CD4-positive, alpha-beta T cell treated with Interleukin-2 at 100 ng/mL for 4 hours (primary cell): ENCODE data around the gene RPL37.
"Not testable (repeated sequence)": the region's sequence is repeated elsewhere in the genome, so short reads cannot be mapped to it uniquely, and the experiment has no call there.

Source experiments
- DNase-seq: peaks from one replicate; pipeline ENCODE4 v3.0.0-alpha.2; 2020; ENCODE audit warnings: low spot score

Gene RPL37

GRCh38 chr5:40796487-40796889 is 38.5 kb downstream of the RPL37 start:
- DNase-seq = no peak

GRCh38 chr5:40794877-40795276 is 40.1 kb downstream of the RPL37 start:
- not testable (repeated sequence) for DNase-seq

- DNase-seq = not testable (repeated sequence)
These were observed 40.7 kb downstream of the RPL37 start for GRCh38 chr5:40794340-40794739.

- DNase-seq = not testable (repeated sequence)
These were observed 42.3 kb downstream of the RPL37 start for GRCh38 chr5:40792691-40793090.

GRCh38 chr5:40791715-40792139 is 43.3 kb downstream of the RPL37 start:
- DNase-seq = no peak

- DNase-seq = no peak
These were observed 44.0 kb downstream of the RPL37 start for GRCh38 chr5:40790947-40791593.

- DNase-seq = not testable (repeated sequence)
These were observed 46.1 kb downstream of the RPL37 start for GRCh38 chr5:40788941-40789340.

- no peak for DNase-seq
These were observed 47.0 kb downstream of the RPL37 start for GRCh38 chr5:40787986-40788385.

- DNase-seq = not testable (repeated sequence)
These were observed 48.4 kb downstream of the RPL37 start for GRCh38 chr5:40786664-40787063.

GRCh38 chr5:40784916-40785315 is 50.1 kb downstream of the RPL37 start:
- DNase-seq = no peak

GRCh38 chr5:40784027-40784653 is 50.9 kb downstream of the RPL37 start:
- DNase-seq = no peak

GRCh38 chr5:40781843-40782409 is 53.1 kb downstream of the RPL37 start:
- no peak for DNase-seq

GRCh38 chr5:40780858-40781257 is 54.2 kb downstream of the RPL37 start:
- no peak for DNase-seq

GRCh38 chr5:40780199-40780598 is 54.8 kb downstream of the RPL37 start:
- DNase-seq = no peak

- DNase-seq = no peak
These were observed 55.5 kb downstream of the RPL37 start for GRCh38 chr5:40779561-40779960.

GRCh38 chr5:40778133-40778532 is 56.9 kb downstream of the RPL37 start:
- no peak for DNase-seq

- DNase-seq = no peak
These were observed 58.4 kb downstream of the RPL37 start for GRCh38 chr5:40776658-40776977.

- DNase-seq = no peak
These were observed 59.0 kb downstream of the RPL37 start for GRCh38 chr5:40775846-40776657.
